ELR (cell line): ENCODE measurements around the gene PRSS56.

Experiments used
- DNase-seq: peaks from one replicate; pipeline ENCODE4 v3.0.0-alpha.2; 2015; ENCODE audit warnings: low read depth

Gene PRSS56

DNA sequence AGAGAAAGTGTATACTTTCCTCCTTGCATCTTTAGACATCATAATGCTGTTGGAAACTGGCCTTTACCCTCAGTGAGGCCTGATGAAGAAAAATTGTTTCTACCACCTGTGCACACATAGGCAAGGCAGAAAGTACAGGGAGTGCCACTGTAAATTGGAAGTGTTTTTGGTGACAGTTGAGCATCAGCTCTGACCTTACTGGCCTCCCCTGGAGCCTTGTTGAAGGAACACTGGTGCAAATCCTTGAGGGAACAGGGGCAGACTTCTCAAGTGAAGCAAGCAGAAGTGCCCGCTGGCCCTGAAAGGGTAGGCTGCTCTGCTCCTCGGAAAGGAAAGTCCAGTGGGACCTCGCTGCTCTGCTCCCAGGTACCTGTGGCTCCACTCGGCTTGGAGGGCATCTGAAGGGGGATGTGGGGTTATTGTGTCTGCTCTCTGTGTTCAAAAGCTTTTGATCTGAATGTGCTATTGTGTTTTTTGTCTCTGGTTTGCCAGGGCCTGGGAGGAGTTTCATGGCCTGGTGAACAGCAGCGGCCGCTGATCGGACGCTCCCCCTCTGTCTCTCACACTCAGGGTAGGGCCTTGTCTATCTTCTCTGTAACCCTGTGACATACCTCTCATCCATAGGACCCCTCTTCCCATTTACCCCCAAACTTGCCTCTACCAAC lies 53.7 kb downstream of the PRSS56 start:
- DNase-seq: no peak

DNA sequence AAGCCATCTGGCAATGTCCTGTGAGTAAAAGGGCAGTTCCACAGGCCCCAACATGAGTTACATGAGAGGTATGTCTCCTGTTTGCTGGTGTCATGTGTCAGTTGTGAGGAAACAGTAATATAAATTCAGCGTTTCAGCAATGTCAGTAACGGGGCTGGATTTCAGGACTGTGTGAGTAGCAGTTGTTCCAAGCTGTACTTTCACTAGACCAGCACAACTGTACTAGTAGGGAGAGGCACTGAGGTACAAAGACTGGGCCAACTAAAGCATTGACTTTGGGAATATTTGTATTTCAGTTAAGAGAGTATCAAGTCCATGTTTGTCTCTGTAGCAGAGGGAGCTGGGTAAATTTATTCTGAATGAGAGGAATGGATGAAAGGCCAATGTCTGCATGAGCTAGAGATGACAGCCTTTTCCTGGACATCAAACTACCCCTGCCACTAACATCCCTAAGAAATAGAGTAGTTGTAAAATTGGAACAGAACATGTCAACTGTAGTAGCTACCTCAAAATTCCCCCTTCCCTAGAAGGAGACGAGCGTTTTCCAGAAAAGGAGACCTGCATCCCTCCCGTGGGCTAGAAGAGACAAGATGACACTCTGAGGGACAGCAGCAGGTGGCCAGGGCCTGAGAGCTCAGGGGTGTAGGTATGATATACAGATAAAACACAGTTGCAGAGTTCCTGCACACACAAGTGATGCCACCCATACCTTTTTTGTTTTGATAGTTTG lies 54.7 kb downstream of the PRSS56 start:
- DNase-seq: peak; percentile 53
